Lower leg skin (tissue), 4 donors: ENCODE results near the gene KCNH5. TPM values are rescaled to one million over a fixed set of nuclear protein-coding genes. Genes with fewer than 3 reads are reported as not detected.

Source experiments
- DNase-seq, 2 donors: peaks; one replicate each; pipeline ENCODE4 v3.0.0-alpha.2; 2019; ENCODE audit warnings: low spot score in 2 of 2
- H3K4me3 ChIP-seq: fragments of 200-600 bp; sonication (generic); 2 replicates; pipeline ENCODE4 v1.5.1; 2017; ENCODE audit warnings: mild to moderate bottlenecking, low read depth; ENCODE audit not compliant: poor library complexity, severe bottlenecking
- CTCF ChIP-seq, 3 donors: fragments of 450-650 bp; IDR thresholded peaks; one replicate each; pipeline ENCODE4 v1.5.1; 2016; ENCODE audit warnings: antibody characterized with exemption in 3 of 3, mild to moderate bottlenecking in 3 of 3, moderate library complexity in 2 of 3
- POLR2A ChIP-seq, 2 donors: fragments of 450-650 bp; IDR thresholded peaks; one replicate each; pipeline ENCODE4 v1.6.1; 2016 to 2017; ENCODE audit warnings: antibody characterized with exemption in 2 of 2, mild to moderate bottlenecking in 1 of 2, moderate library complexity in 1 of 2
- WGBS, 2 donors: methylation state at CpG; one replicate each; pipeline ENCODE4 v1.1.5; 2018; 5-methylcytosine and 5-hydroxymethylcytosine counted together
- intact Hi-C: fragments of 100-400 bp; cut with DNase I; formaldehyde crosslinking; loops from one replicate; pipeline ENCODE4 v1.15.0; 2023; ENCODE audit warnings: low total_unique reads
- total RNA-seq, 4 donors: library from RNA; depleted of rRNA; stranded (reverse); fragments of >200 nt; gene quantifications; one replicate each; pipeline ENCODE4 v1.1.0, GENCODE V29; 2016

The KCNH5 gene
- total RNA-seq, 4 donors from 2014 or later, result 0.03 TPM; not detected in 3

GRCh38 chr14:62674563-62675237 is 370.6 kb downstream of the KCNH5 start:
- no peak for DNase-seq
- 52 to 57% methylated on average over 4 of the region's 4 CpGs for WGBS, 2 donors
- intact Hi-C loops, result no loop called here
- no peak for TF ChIP-seq POLR2A (IDR thresholded peaks at IDR 0.05)
- TF ChIP-seq CTCF (IDR thresholded peaks at IDR 0.05), result no peak
- H3K4me3 ChIP-seq, result no peak overlapping the region

- intact Hi-C loops, result no loop called here
- TF ChIP-seq CTCF (IDR thresholded peaks at IDR 0.05) (no peak), POLR2A (IDR thresholded peaks at IDR 0.05) (no peak)
- WGBS, 2 donors, result 74 to 81% methylated on average over 4 of the region's 4 CpGs
- H3K4me3 ChIP-seq, result no peak overlapping the region
- no peak for DNase-seq
Measured at GRCh38 chr14:62673014-62673755, 372.1 kb downstream of the KCNH5 start.

- TF ChIP-seq POLR2A (IDR thresholded peaks at IDR 0.05) (no peak), CTCF (IDR thresholded peaks at IDR 0.05) (no peak)
Measured at GRCh38 chr14:62670526-62670925, 374.7 kb downstream of the KCNH5 start.

GRCh38 chr14:62667421-62667914 is 377.8 kb downstream of the KCNH5 start:
- TF ChIP-seq CTCF (IDR thresholded peaks at IDR 0.05) (no peak), POLR2A (IDR thresholded peaks at IDR 0.05) (no peak)
- 73 to 74% methylated on average over 4 of the region's 4 CpGs for WGBS, 2 donors
- intact Hi-C loops, result no loop called here
- DNase-seq, result no peak
- no peak overlapping the region for H3K4me3 ChIP-seq

More at GRCh38 chr14:62670526-62670925, 374.7 kb downstream of the KCNH5 start:
- WGBS, 2 donors, result 64 to 70% methylated on average over 2 of the region's 2 CpGs
- intact Hi-C loops, result no loop called here
- DNase-seq, result no peak
- H3K4me3 ChIP-seq, result no peak overlapping the region

- no peak for TF ChIP-seq CTCF (IDR thresholded peaks at IDR 0.05)
- TF ChIP-seq POLR2A (IDR thresholded peaks at IDR 0.05), result no peak
- WGBS, 2 donors, result 18 to 24% methylated on average over 3 of the region's 3 CpGs
- intact Hi-C loops, result no loop called here
- DNase-seq, result no peak
- no peak overlapping the region for H3K4me3 ChIP-seq
Measured at GRCh38 chr14:62665286-62665685, 380.0 kb downstream of the KCNH5 start.
